ENCODE data around the gene LARGE2. TPM values are rescaled to one million over a fixed set of nuclear protein-coding genes. Genes with fewer than 3 reads are reported as not detected.

LARGE2 gene
- total RNA-seq, 1 experiment from 2014 or later, result 124 TPM

GRCh38 chr11:45967506-45967905 lies 45.0 kb downstream of the LARGE2 start (continued):
- no peak for TF ChIP-seq USF2 (CRISPR knock-in tag; IDR thresholded peaks at IDR 0.05)

GRCh38 chr11:45968901-45969300 lies 46.4 kb downstream of the LARGE2 start:
- DNase-seq (ENCODE audit: low spot score) (no peak), ATAC-seq (no peak)
- no peak overlapping the region for H3K27ac Mint-ChIP-seq
- ChIA-PET POLR2A (no interaction called here), CTCF (interaction anchor here (1.3 kb wide), 1 partner anchor 38 kb away, joined by 5 read pairs; no protein-coding TSS in a partner anchor)
- H3K27me3 Mint-ChIP-seq (ENCODE audit: low read depth), result no peaks in the 10 kb centered on the region
- H3K36me3 Mint-ChIP-seq, result peaks cover 10% of the 10 kb centered on the region
- no peaks in the 10 kb centered on the region for H3K4me1 Mint-ChIP-seq
- H3K9me3 Mint-ChIP-seq, result no peaks in the 10 kb centered on the region
- TF ChIP-seq IRF1 (CRISPR knock-in tag; IDR thresholded peaks at IDR 0.05), result no peak
- no peak for TF ChIP-seq E2F4 (CRISPR knock-in tag; IDR thresholded peaks at IDR 0.05; ENCODE audit: borderline replicate concordance, low read depth)
- no peak for TF ChIP-seq USF1 (CRISPR knock-in tag; IDR thresholded peaks at IDR 0.05)
- TF ChIP-seq ZSCAN18 (CRISPR knock-in tag; IDR thresholded peaks at IDR 0.05), result no peak
- TF ChIP-seq ZNF232 (CRISPR knock-in tag; IDR thresholded peaks at IDR 0.05), result no peak
- TF ChIP-seq NFE2L1 (CRISPR knock-in tag; IDR thresholded peaks at IDR 0.05), result no peak
- TF ChIP-seq E2F1 (CRISPR knock-in tag; IDR thresholded peaks at IDR 0.05), result no peak
- TF ChIP-seq CBFB (CRISPR knock-in tag; IDR thresholded peaks at IDR 0.05; ENCODE audit: low read depth), result no peak
- no peak for TF ChIP-seq JUN (CRISPR knock-in tag; IDR thresholded peaks at IDR 0.05)
- TF ChIP-seq ATF2 (CRISPR knock-in tag; IDR thresholded peaks at IDR 0.05; ENCODE audit: borderline replicate concordance, low read depth), result no peak
- no peak for TF ChIP-seq PRRX2 (CRISPR knock-in tag; IDR thresholded peaks at IDR 0.05)
- no peak for TF ChIP-seq E2F5 (CRISPR knock-in tag; IDR thresholded peaks at IDR 0.05)
- TF ChIP-seq ZNF416 (CRISPR knock-in tag; IDR thresholded peaks at IDR 0.05), result no peak
- TF ChIP-seq ZNF396 (CRISPR knock-in tag; IDR thresholded peaks at IDR 0.05; ENCODE audit: borderline replicate concordance), result no peak
- no peak overlapping the region for H3K4me3 Mint-ChIP-seq

- ChIA-PET POLR2A (no interaction called here), CTCF (interaction anchor here (1.7 to 2.4 kb wide), 2 partner anchors 9 to 33 kb away, joined by 7 to 13 read pairs; no protein-coding TSS in a partner anchor)
- DNase-seq (ENCODE audit: low spot score) (no peak), ATAC-seq (no peak)
- H3K4me1 Mint-ChIP-seq, result no peaks in the 10 kb centered on the region
- H3K9me3 Mint-ChIP-seq, result no peaks in the 10 kb centered on the region
- H3K27me3 Mint-ChIP-seq (ENCODE audit: low read depth), result no peaks in the 10 kb centered on the region
- H3K4me3 Mint-ChIP-seq, result no peak overlapping the region
- H3K36me3 Mint-ChIP-seq, result peaks cover 9% of the 10 kb centered on the region
- H3K27ac Mint-ChIP-seq, result no peak overlapping the region
- TF ChIP-seq SOX15 (CRISPR knock-in tag; IDR thresholded peaks at IDR 0.05) (no peak), GABPB1 (CRISPR knock-in tag; IDR thresholded peaks at IDR 0.05) (no peak), ZNF512 (CRISPR knock-in tag; IDR thresholded peaks at IDR 0.05; ENCODE audit: borderline replicate concordance) (no peak), ZNF416 (CRISPR knock-in tag; IDR thresholded peaks at IDR 0.05) (no peak), JUN (CRISPR knock-in tag; IDR thresholded peaks at IDR 0.05) (no peak), ZNF219 (CRISPR knock-in tag; IDR thresholded peaks at IDR 0.05; ENCODE audit: borderline replicate concordance) (no peak), MYBL2 (CRISPR knock-in tag; IDR thresholded peaks at IDR 0.05) (no peak), ZNF425 (CRISPR knock-in tag; conservative IDR thresholded peaks at IDR 0.05) (no peak)
Observed at GRCh38 chr11:45973601-45974000, 51.1 kb downstream of the LARGE2 start.

Measured in WTC11 (cell line).